B cell (primary cell): Measurements from ENCODE around the gene NIP7. TPM values are rescaled to one million over a fixed set of nuclear protein-coding genes. Genes with fewer than 3 reads are reported as not detected.

ENCODE experiments used
- ATAC-seq: fragments of 200-7000 bp; cut with Tn5 transposase; one replicate; pipeline ENCODE4 v1.10.0; 2021; ENCODE audit warnings: low read depth, mild to moderate bottlenecking, moderate number of reproducible peaks, moderate library complexity
- CTCF ChIA-PET: fragments of 350-600 bp; sonication (Branson Sonifier 250); formaldehyde crosslinking; loops from one replicate; lab custom pipeline; 2021; ENCODE audit warnings: antibody characterized with exemption, inconsistent platforms; lab: Charles Lee
- POLR2A ChIA-PET: fragments of 350-600 bp; sonication (Branson Sonifier 250); formaldehyde crosslinking; loops from one replicate; lab custom pipeline; 2021; ENCODE audit warnings: antibody characterized with exemption; lab: Charles Lee
- DNase-seq: peaks from one replicate; pipeline ENCODE4 v3.0.0; 2013
- H2AFZ ChIP-seq: 2 replicates; pipeline ENCODE4 v1.6.1; 2012; ENCODE audit warnings: mild to moderate bottlenecking, low read depth, low read length; ENCODE audit not compliant: insufficient read depth, poor library complexity, severe bottlenecking
- H3K27ac ChIP-seq, 2 donors: 1 replicate in 1 of 2; 2 replicates in 1 of 2; pipeline ENCODE4 v1.5.1; 2012 to 2013; ENCODE audit warnings: low read length in 2 of 2, mild to moderate bottlenecking in 2 of 2, moderate library complexity in 1 of 2
- H3K27me3 ChIP-seq, 4 experiments: fragments of 200-600 bp in 1 of 4; sonication (generic) in 1 of 4; replicated peaks in 1 of 4; 1 replicate in 2 of 4; 2 replicates in 2 of 4; pipeline versions ENCODE4 v1.6.1 to v1.7.0; 2013 to 2016; ENCODE audit warnings: low read length in 3 of 4, mild to moderate bottlenecking in 2 of 4, mixed read lengths in 1 of 4, moderate library complexity in 1 of 4; ENCODE audit not compliant: insufficient read depth in 4 of 4, control insufficient read depth in 3 of 4; ENCODE audit errors: control extremely low read depth in 1 of 4
- H3K36me3 ChIP-seq, 2 experiments: replicated peaks in 1 of 2; 1 replicate in 1 of 2; 2 replicates in 1 of 2; pipeline versions ENCODE4 v1.6.1 to v1.7.1; 2013; ENCODE audit warnings: low read length in 1 of 2; ENCODE audit not compliant: insufficient read depth in 2 of 2, control insufficient read depth in 1 of 2; ENCODE audit errors: control extremely low read depth in 1 of 2, extremely low read depth in 1 of 2
- H3K4me1 ChIP-seq, 2 donors: fragments of 200-600 bp in 1 of 2; sonication (generic) in 1 of 2; 1 replicate in 1 of 2; 2 replicates in 1 of 2; pipeline versions ENCODE4 v1.5.1 to v1.6.1; 2013 to 2017; ENCODE audit warnings: low read length in 2 of 2; ENCODE audit not compliant: control insufficient read depth in 2 of 2, insufficient read depth in 2 of 2
- H3K4me2 ChIP-seq: replicated peaks from 2 replicates; pipeline ENCODE3; 2012; ENCODE audit warnings: mild to moderate bottlenecking, low read depth, low read length; ENCODE audit not compliant: poor library complexity, severe bottlenecking
- H3K4me3 ChIP-seq, 5 experiments: fragments of 200-600 bp in 1 of 5; sonication (generic) in 1 of 5; 1 replicate in 3 of 5; 2 replicates in 2 of 5; pipeline versions ENCODE4 v1.5.1 to v1.7.0; 2011 to 2016; ENCODE audit warnings: low read length in 4 of 5, mild to moderate bottlenecking in 4 of 5, low read depth in 2 of 5, control low read depth in 1 of 5, moderate library complexity in 1 of 5; ENCODE audit not compliant: insufficient read depth in 1 of 5; ENCODE audit errors: control extremely low read depth in 1 of 5, extremely low read depth in 1 of 5
- H3K79me2 ChIP-seq: fragments of 200-600 bp; sonication (generic); one replicate; pipeline ENCODE4 v1.6.0; 2016; ENCODE audit warnings: low read length; ENCODE audit not compliant: control insufficient read depth, insufficient read depth
- H3K9ac ChIP-seq: fragments of 200-600 bp; sonication (generic); 2 replicates; pipeline ENCODE4 v1.6.1; 2017; ENCODE audit warnings: mild to moderate bottlenecking, low read length, moderate library complexity
- H3K9me3 ChIP-seq, 3 donors: one replicate each; pipeline versions ENCODE4 v1.6.1 to v1.7.1; 2013; ENCODE audit warnings: low read length in 2 of 3; ENCODE audit not compliant: control insufficient read depth in 2 of 3, insufficient read depth in 1 of 3; ENCODE audit errors: control extremely low read depth in 1 of 3
- H4K20me1 ChIP-seq: 2 replicates; pipeline ENCODE4 v1.6.0; 2012; ENCODE audit warnings: mild to moderate bottlenecking, low read length; ENCODE audit not compliant: insufficient read depth, control insufficient read depth, poor library complexity, severe bottlenecking
- H3K27ac Mint-ChIP-seq: one replicate; pipeline ENCODE4 v1.8.0; 2021; ENCODE audit warnings: mixed read lengths
- H3K27me3 Mint-ChIP-seq: one replicate; pipeline ENCODE4 v1.8.0; 2021; ENCODE audit warnings: mixed read lengths
- H3K4me1 Mint-ChIP-seq: one replicate; pipeline ENCODE4 v1.8.0; 2021; ENCODE audit warnings: mixed read lengths
- H3K4me3 Mint-ChIP-seq: one replicate; pipeline ENCODE4 v1.8.0; 2021; ENCODE audit warnings: mixed read lengths
- H3K9me3 Mint-ChIP-seq: one replicate; pipeline ENCODE4 v1.8.0; 2022; ENCODE audit warnings: mixed read lengths; ENCODE audit not compliant: insufficient read depth
- EZH2 ChIP-seq: IDR thresholded peaks from 2 replicates; pipeline ENCODE4 v1.6.1; 2012; ENCODE audit warnings: borderline replicate concordance, low read depth, mild to moderate bottlenecking, moderate library complexity, low read length; ENCODE audit not compliant: insufficient read depth, poor library complexity, severe bottlenecking
- WGBS: methylation state at CpG from one replicate; pipeline ENCODE4 v1.1.5; 2013; ENCODE audit warnings: missing lambda C conversion rate; ENCODE audit not compliant: insufficient coverage; 5-methylcytosine and 5-hydroxymethylcytosine counted together
- intact Hi-C: fragments of 100-400 bp; cut with micrococcal nuclease; formaldehyde crosslinking; loops from one replicate; pipeline ENCODE4 v1.10.0; 2022
- polyA plus RNA-seq: library from polyadenylated mRNA; depleted of rRNA; stranded (reverse); fragments of >200 nt; gene quantifications from 2 replicates; pipeline ENCODE4 v1.2.3, GENCODE V29; 2012
- total RNA-seq, 2 donors: library from RNA; stranded (reverse); fragments of 120-200 nt in 1 of 2; gene quantifications; 1 replicate in 1 of 2; 2 replicates in 1 of 2; pipeline versions ENCODE4 v1.2.3 to v1.2.4, GENCODE V29; 2013 to 2022
- TF ChIP-seq, protein P1 (sequence below): fragments of 200-600 bp; IDR thresholded peaks from one replicate; pipeline ENCODE4 v1.8.0; 2022; ENCODE audit warnings: antibody characterized with exemption, mild to moderate bottlenecking

The NIP7 gene
- total and polyA plus RNA-seq, 2 donors (not counting 1 experiment from before 2014, with no cell fraction given): 4.4 to 20.2 TPM

DNA sequence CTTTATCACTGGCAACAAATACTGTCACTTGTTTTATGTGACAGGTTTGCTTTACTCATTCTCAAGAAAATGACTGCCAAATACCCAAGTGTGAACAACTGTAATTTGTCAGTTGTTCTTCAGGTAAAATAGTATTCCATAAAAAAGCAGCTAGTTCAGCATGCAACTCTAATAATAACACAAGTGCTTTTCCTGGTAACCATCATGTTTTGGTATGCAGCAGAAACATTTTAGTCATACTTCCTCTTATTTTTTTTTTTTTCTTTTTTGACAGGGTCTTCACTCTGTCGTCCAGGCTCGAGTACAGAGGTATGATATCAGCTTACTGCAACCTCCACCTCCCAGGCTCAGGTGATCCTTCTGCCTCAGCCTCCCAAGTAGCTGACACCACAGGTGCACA lies 41.7 kb downstream of the NIP7 start:
- H2AFZ ChIP-seq: no peak overlapping the region
- ATAC-seq: no peak
- peaks cover 9 to 53% of the 10 kb centered on the region in 2 experiments for H3K36me3 ChIP-seq
- H3K9ac ChIP-seq: no peak overlapping the region
- H3K4me1 ChIP-seq: peaks cover 35 to 38% of the 10 kb centered on the region in 2 donors
- H3K9me3 ChIP-seq: no peaks in the 10 kb centered on the region
- peak overlapping the region; percentile 51 to 62 for H3K27ac ChIP-seq
- peak overlapping the region in 1 of 5 experiments; percentile 8 for H3K4me3 ChIP-seq
- DNase-seq: peak; percentile 49
- Mint-ChIP-seq H3K4me1 (peaks cover 54% of the 10 kb centered on the region), H3K9me3 (no peaks in the 10 kb centered on the region), H3K27ac (peak overlapping the region; percentile 41), H3K4me3 (peak overlapping the region; percentile 34), H3K27me3 (no peaks in the 10 kb centered on the region)
- WGBS: 0% methylated on average over 2 of the region's 2 CpGs
- H3K4me2 ChIP-seq: peak overlapping the region; percentile 41
- no peaks in the 10 kb centered on the region for H4K20me1 ChIP-seq
- no peak for TF ChIP-seq EZH2
- TF ChIP-seq, protein P1, sequence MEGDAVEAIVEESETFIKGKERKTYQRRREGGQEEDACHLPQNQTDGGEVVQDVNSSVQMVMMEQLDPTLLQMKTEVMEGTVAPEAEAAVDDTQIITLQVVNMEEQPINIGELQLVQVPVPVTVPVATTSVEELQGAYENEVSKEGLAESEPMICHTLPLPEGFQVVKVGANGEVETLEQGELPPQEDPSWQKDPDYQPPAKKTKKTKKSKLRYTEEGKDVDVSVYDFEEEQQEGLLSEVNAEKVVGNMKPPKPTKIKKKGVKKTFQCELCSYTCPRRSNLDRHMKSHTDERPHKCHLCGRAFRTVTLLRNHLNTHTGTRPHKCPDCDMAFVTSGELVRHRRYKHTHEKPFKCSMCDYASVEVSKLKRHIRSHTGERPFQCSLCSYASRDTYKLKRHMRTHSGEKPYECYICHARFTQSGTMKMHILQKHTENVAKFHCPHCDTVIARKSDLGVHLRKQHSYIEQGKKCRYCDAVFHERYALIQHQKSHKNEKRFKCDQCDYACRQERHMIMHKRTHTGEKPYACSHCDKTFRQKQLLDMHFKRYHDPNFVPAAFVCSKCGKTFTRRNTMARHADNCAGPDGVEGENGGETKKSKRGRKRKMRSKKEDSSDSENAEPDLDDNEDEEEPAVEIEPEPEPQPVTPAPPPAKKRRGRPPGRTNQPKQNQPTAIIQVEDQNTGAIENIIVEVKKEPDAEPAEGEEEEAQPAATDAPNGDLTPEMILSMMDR: no peak
- ChIA-PET CTCF (interaction anchor here (1.9 kb wide), 1 partner anchor 40 kb away, joined by 6 read pairs; no protein-coding TSS in a partner anchor), POLR2A (interaction anchor here (0.6 kb wide), 1 partner anchor 21 kb away, joined by 4 read pairs; no protein-coding TSS in a partner anchor)
- H3K27me3 ChIP-seq: no peaks in the 10 kb centered on the region
- peaks cover 61% of the 10 kb centered on the region for H3K79me2 ChIP-seq
- intact Hi-C loops: no loop called here

DNA sequence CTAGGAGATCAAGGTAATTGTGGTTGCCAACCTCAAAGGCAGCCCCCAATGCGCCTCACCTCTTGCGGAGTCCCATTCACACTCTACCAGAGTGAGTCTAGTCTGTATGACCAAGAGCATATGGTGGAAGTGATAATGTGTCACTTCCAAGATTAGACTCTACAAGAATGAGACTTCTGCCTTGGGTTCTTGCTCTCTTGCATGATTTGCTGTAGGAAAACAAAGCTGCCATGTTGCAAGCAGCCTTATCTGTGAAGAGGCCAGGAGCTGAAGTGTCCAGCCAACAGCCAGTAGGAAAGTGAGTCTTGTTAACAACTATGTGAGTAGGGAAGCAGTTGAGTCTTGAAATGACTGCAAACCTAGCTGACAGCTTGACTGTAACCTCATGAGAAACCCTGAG lies 42.8 kb downstream of the NIP7 start:
- no peaks in the 10 kb centered on the region for H3K27me3 Mint-ChIP-seq
- H4K20me1 ChIP-seq: no peaks in the 10 kb centered on the region
- CTCF ChIA-PET: interaction anchor here (1.0 kb wide), 1 partner anchor 13 kb away, joined by 4 read pairs; no protein-coding TSS in a partner anchor
- H3K27ac Mint-ChIP-seq: peak overlapping the region; percentile 67
- POLR2A ChIA-PET: interaction anchor here (0.6 to 1.3 kb wide), 2 partner anchors 14 to 277 kb away, joined by 3 to 4 read pairs; no protein-coding TSS in a partner anchor
- intact Hi-C loops: no loop called here
- peak overlapping the region; percentile 49 for H3K4me3 Mint-ChIP-seq
- H3K4me3 ChIP-seq: no peak overlapping the region
- no peak for DNase-seq
- no peaks in the 10 kb centered on the region for H3K27me3 ChIP-seq
- H3K79me2 ChIP-seq: peaks cover 65% of the 10 kb centered on the region
- peaks cover 53% of the 10 kb centered on the region for H3K4me1 Mint-ChIP-seq
- H3K9me3 ChIP-seq: no peaks in the 10 kb centered on the region
- H3K27ac ChIP-seq: peak overlapping the region in 1 of 2 donors; percentile 62
- peaks cover 39 to 40% of the 10 kb centered on the region in 2 donors for H3K4me1 ChIP-seq
- no peak overlapping the region for H2AFZ ChIP-seq
- no peak for ATAC-seq
- no peak overlapping the region for H3K9ac ChIP-seq
- no peaks in the 10 kb centered on the region for H3K9me3 Mint-ChIP-seq
- no peak overlapping the region for H3K4me2 ChIP-seq
- WGBS: no CpG with 5 or more reads among the region's 2 CpGs
- H3K36me3 ChIP-seq: peaks cover 9 to 52% of the 10 kb centered on the region in 2 experiments
- TF ChIP-seq, protein P1: no peak
- TF ChIP-seq EZH2: no peak
